Karpas-422 (cell line): ENCODE measurements around the gene SON. TPM values are rescaled to one million over a fixed set of nuclear protein-coding genes. Genes with fewer than 3 reads are reported as not detected.
"Not testable (repeated sequence)": the region's sequence is repeated elsewhere in the genome, so short reads cannot be mapped to it uniquely, and the experiment has no call there.

ENCODE experiments used
- DNase-seq: peaks from one replicate; pipeline ENCODE4 v3.0.0-alpha.2; 2015
- H2AFZ ChIP-seq: fragments of 200-600 bp; sonication (generic); 2 replicates; pipeline ENCODE4 v1.6.1; 2014; ENCODE audit warnings: antibody characterized with exemption, low read length, mixed read lengths
- H3K27ac ChIP-seq: fragments of 200-600 bp; sonication (generic); 2 replicates; pipeline ENCODE4 v1.5.1; 2014; ENCODE audit warnings: mild to moderate bottlenecking, low read length, moderate library complexity
- H3K27me3 ChIP-seq: fragments of 200-600 bp; sonication (generic); 2 replicates; pipeline ENCODE4 v1.6.1; 2014; ENCODE audit warnings: low read length, mixed read lengths
- H3K36me3 ChIP-seq: fragments of 200-600 bp; sonication (generic); 2 replicates; pipeline ENCODE4 v1.6.1; 2014; ENCODE audit warnings: low read length, mixed read lengths; ENCODE audit not compliant: insufficient read depth
- H3K4me1 ChIP-seq: fragments of 200-600 bp; sonication (generic); 2 replicates; pipeline ENCODE4 v1.6.1; 2014; ENCODE audit warnings: mild to moderate bottlenecking, low read length, mixed read lengths
- H3K4me2 ChIP-seq: fragments of 200-600 bp; sonication (generic); 2 replicates; pipeline ENCODE4 v1.6.1; 2014; ENCODE audit warnings: low read length, low read depth, mild to moderate bottlenecking; ENCODE audit not compliant: poor library complexity, severe bottlenecking
- H3K4me3 ChIP-seq: fragments of 200-600 bp; sonication (generic); 2 replicates; pipeline ENCODE4 v1.5.1; 2014; ENCODE audit warnings: mild to moderate bottlenecking, antibody characterized with exemption, low read length, mixed read lengths
- H3K79me2 ChIP-seq: fragments of 200-600 bp; sonication (generic); 2 replicates; pipeline ENCODE4 v1.6.1; 2014; ENCODE audit warnings: mild to moderate bottlenecking, low read length, mixed read lengths
- H3K9ac ChIP-seq: fragments of 200-600 bp; sonication (generic); 2 replicates; pipeline ENCODE4 v1.6.0; 2014; ENCODE audit warnings: low read length
- H3K9me2 ChIP-seq: fragments of 200-600 bp; sonication (generic), shearing (Covaris generic); replicated peaks from 2 replicates; pipeline ENCODE4 v1.6.0; 2014; ENCODE audit warnings: mild to moderate bottlenecking, low read length, moderate library complexity; ENCODE audit not compliant: insufficient read depth
- H3K9me3 ChIP-seq: fragments of 300-700, 200-600 bp; sonication (generic); 2 replicates; pipeline ENCODE4 v1.6.1; 2014; ENCODE audit warnings: low read length, mixed read lengths
- H4K20me1 ChIP-seq: fragments of 200-600 bp; sonication (generic); 2 replicates; pipeline ENCODE4 v1.6.1; 2014; ENCODE audit warnings: mild to moderate bottlenecking, antibody characterized with exemption, low read length, low read depth; ENCODE audit not compliant: insufficient read depth
- total RNA-seq: library from RNA; depleted of rRNA; stranded (reverse); fragments of >200 nt; shearing (Covaris generic); gene quantifications from 2 replicates; pipeline ENCODE4 v1.2.3, GENCODE V29; 2014; ENCODE audit warnings: low replicate concordance; rRNA removed

SON gene
- total RNA-seq, 1 experiment from 2014 or later: 159 TPM

DNA sequence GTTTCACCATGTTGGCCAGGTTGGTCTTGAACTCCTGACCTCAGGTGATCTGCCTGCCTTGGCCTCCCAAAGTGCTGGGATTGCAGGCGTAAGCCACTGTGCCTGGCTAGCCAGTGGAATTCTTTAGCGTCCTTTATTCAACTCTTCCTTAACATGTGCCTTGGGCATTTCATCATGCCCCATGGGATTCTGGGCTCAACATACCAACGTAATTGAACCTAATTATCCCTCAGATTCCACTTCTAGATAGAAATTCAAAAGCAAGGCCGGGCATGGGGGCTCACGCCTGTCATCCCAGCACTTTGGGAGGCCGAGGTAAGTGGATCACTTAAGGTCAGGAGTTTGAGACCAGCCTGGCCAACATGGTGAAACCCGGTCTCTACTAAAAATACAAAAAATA lies 83.3 kb downstream of the SON start:
- not testable (repeated sequence) for DNase-seq, H3K4me1 ChIP-seq, H3K27ac ChIP-seq, H3K9me2 ChIP-seq, H3K4me3 ChIP-seq, H4K20me1 ChIP-seq, H3K9ac ChIP-seq, H2AFZ ChIP-seq, H3K27me3 ChIP-seq, H3K9me3 ChIP-seq, H3K4me2 ChIP-seq
- peaks cover 17% of the 10 kb centered on the region for H3K36me3 ChIP-seq
- peaks cover 27% of the 10 kb centered on the region for H3K79me2 ChIP-seq

Other genes starting within 250 kb of the SON start
- 6.8 and 10.5 TPM in 2 replicates for gene IFNAR1, start 218.1 kb upstream of the SON start, total RNA-seq
- gene IFNGR2, start 139.6 kb upstream of the SON start, total RNA-seq: 30.4 and 52.1 TPM in 2 replicates
- gene TMEM50B, start 63.1 kb upstream of the SON start, total RNA-seq: 39.9 and 57.5 TPM in 2 replicates
- gene DNAJC28, start 51.3 kb upstream of the SON start, total RNA-seq: 0.22 and 0.25 TPM in 2 replicates
- gene GART, start 921 bp upstream of the SON start, total RNA-seq: 117 and 119 TPM in 2 replicates
- gene DONSON, start 45.6 kb downstream of the SON start, total RNA-seq: 14.6 and 16.1 TPM in 2 replicates
- gene CRYZL1, start 98.7 kb downstream of the SON start, total RNA-seq: 38.9 and 43.6 TPM in 2 replicates
- gene ITSN1, start 99.5 kb downstream of the SON start, total RNA-seq: 2.3 TPM in 2 replicates